ENCODE results near the gene LPP. TPM values are rescaled to one million over a fixed set of nuclear protein-coding genes. Genes with fewer than 3 reads are reported as not detected.

LPP gene
- total RNA-seq, 1 donor from 2014 or later = 93.9 TPM

- peak; percentile 96 for DNase-seq (ENCODE audit: low read depth)
- TF ChIP-seq, protein P1, sequence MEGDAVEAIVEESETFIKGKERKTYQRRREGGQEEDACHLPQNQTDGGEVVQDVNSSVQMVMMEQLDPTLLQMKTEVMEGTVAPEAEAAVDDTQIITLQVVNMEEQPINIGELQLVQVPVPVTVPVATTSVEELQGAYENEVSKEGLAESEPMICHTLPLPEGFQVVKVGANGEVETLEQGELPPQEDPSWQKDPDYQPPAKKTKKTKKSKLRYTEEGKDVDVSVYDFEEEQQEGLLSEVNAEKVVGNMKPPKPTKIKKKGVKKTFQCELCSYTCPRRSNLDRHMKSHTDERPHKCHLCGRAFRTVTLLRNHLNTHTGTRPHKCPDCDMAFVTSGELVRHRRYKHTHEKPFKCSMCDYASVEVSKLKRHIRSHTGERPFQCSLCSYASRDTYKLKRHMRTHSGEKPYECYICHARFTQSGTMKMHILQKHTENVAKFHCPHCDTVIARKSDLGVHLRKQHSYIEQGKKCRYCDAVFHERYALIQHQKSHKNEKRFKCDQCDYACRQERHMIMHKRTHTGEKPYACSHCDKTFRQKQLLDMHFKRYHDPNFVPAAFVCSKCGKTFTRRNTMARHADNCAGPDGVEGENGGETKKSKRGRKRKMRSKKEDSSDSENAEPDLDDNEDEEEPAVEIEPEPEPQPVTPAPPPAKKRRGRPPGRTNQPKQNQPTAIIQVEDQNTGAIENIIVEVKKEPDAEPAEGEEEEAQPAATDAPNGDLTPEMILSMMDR (conservative IDR thresholded peaks at IDR 0.05; ENCODE audit: low read depth, low read length) = no peak
- peak overlapping the region; percentile 9 for H3K4me3 ChIP-seq (ENCODE audit: low read depth, low read length)
Observed at GRCh38 chr3:188296761-188297612, 143.0 kb downstream of the LPP start.

DNA sequence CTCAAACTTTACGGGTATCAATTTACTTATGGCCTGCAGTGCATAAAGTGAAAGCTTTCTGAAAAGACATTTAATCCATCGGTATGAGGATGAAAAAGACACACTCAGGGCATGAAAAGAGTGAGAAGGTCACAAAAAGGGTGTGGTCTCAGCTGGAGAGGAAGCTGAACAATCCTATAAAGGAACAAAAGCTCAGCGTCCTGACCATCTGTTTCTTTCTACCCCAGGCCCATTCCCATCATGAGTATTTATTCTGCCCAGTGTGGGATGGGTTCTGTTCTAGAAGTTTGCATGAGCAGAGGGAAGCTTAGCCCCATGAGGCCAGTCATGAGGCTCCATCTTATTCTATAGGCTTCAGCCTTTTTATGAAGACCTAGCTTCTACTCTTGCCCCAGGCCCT, 144.6 kb downstream of the LPP start:
- TF ChIP-seq, protein P1 (conservative IDR thresholded peaks at IDR 0.05; ENCODE audit: low read depth, low read length) = no peak

GRCh38 chr3:188299068-188299467, 145.1 kb downstream of the LPP start:
- DNase-seq (ENCODE audit: low read depth) = no peak
- H3K4me3 ChIP-seq (ENCODE audit: low read depth, low read length) = no peak overlapping the region

More for the DNA sequence above, 144.6 kb downstream of the LPP start:
- no peak overlapping the region for H3K4me3 ChIP-seq (ENCODE audit: low read depth, low read length)
- no peak for DNase-seq (ENCODE audit: low read depth)

DNA sequence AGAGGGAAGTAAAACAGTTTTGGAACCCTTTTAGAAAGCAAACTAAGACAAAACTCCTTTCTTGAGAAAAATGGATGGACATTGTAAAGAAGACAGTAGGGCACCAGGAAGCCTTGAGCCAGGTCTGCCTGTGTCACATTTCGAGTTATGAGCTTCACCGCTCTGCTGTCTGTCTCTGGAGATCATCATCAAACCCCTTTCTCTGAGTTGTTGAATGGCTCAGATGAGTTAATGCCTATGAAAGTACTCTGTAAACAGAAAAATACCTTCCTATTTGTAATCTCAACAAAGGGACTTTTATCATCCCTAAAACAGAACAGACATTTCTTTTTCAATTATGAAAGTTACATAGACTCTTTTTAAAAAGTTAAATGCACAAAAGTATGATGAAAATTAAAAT, 145.8 kb downstream of the LPP start:
- TF ChIP-seq, protein P1 (conservative IDR thresholded peaks at IDR 0.05; ENCODE audit: low read depth, low read length) = no peak
- no peak overlapping the region for H3K4me3 ChIP-seq (ENCODE audit: low read depth, low read length)
- no peak for DNase-seq (ENCODE audit: low read depth)

More at GRCh38 chr3:188299068-188299467, 145.1 kb downstream of the LPP start:
- TF ChIP-seq, protein P1 (conservative IDR thresholded peaks at IDR 0.05; ENCODE audit: low read depth, low read length) = no peak

DNA sequence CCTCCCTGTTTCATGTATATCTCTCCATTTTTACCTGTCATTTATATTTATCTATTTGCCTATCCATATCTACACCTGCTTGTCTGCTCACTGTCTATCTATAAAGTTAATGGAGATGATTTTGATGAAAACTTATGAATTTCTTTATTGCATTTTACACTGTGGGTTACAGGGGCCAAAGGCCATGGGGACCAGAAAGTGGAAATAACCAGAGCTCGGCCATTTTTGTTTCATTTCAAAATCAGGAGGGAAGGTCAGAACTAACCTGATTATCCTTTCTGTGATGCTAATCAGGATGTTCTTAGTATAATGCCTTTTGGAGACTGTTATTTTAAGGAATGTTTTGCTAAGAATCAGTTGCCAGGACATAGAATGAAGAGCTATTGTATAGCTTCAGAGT, 147.2 kb downstream of the LPP start:
- TF ChIP-seq, protein P1 (conservative IDR thresholded peaks at IDR 0.05; ENCODE audit: low read depth, low read length) = no peak
- no peak overlapping the region for H3K4me3 ChIP-seq (ENCODE audit: low read depth, low read length)
- no peak for DNase-seq (ENCODE audit: low read depth)

DNA sequence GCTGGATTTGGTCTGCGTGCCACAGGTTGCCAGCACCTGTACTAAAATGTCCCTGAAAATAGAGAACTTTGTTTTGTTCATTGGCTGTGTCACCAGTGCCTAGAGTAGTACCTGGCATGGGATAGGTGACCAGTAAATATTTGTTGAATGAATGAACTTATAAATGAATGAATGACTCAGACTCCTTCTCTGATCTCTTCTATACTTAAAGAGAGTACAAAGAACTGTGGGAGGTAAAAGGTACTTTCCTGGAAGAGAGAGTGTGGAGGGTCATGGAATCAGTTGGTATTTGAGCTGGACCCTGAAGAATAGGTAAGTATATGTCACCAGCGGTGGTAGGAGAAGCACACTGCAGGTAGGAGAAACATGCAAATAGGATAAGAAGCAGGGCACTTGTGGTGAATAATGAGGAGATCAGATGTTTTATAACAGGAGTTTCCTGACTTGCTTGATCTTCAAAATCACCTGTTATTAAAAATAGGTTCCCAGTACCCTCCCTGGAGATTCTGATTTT, 149.4 kb downstream of the LPP start:
- H3K4me3 ChIP-seq (ENCODE audit: low read depth, low read length) = no peak overlapping the region
- DNase-seq (ENCODE audit: low read depth) = no peak
- TF ChIP-seq, protein P1 (conservative IDR thresholded peaks at IDR 0.05; ENCODE audit: low read depth, low read length) = no peak
